GM18870 (cell line): ENCODE results near the gene MAP3K3.

ENCODE experiments used
- ATAC-seq: cut with Tn5 transposase; IDR thresholded peaks from one replicate; pipeline ENCODE4 v1.9.1; 2021; ENCODE audit warnings: moderate library complexity; ENCODE audit not compliant: unreplicated experiment

MAP3K3 gene

DNA sequence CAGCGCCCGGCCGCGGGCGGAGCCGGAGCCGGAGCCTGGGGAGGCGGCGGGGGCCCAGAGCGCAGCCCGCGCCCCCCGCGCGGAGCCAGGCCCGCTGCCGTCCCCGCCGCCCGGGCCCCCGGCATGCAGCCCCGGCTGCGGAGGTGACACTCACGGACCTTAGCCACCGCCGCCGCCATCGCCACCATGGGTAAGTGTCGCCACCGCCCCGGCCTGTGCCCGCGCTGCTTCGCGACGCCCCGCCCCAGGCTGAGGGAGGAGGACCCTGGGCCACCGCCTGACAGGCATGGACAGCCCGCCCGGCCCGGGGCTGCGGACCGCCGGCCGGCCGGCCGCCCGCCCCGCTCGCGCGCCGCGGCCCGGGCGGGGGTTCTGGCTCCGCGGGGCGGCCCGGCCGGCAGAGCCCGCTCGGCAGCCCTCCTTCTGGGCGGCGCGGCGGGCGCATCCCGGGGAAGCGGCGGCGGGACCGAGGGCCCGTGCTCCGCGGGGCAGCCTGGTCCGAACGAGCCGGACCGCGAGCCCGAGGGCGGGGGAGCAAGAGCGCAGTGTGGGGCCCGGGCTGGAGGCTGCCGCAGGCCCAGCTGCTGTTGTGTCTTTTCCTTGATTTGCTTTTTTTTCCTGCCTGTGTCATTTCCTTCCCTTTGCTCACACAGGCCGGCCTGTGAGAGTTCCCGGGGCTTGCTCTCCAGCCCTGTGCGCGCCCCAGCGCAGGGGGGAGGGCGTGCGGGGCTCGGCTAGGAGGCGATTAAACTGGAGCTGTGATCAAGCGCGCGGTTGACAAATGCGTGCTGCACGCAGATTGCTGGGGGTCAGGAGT is 565 bp downstream of the MAP3K3 start:
- ATAC-seq, result no peak

DNA sequence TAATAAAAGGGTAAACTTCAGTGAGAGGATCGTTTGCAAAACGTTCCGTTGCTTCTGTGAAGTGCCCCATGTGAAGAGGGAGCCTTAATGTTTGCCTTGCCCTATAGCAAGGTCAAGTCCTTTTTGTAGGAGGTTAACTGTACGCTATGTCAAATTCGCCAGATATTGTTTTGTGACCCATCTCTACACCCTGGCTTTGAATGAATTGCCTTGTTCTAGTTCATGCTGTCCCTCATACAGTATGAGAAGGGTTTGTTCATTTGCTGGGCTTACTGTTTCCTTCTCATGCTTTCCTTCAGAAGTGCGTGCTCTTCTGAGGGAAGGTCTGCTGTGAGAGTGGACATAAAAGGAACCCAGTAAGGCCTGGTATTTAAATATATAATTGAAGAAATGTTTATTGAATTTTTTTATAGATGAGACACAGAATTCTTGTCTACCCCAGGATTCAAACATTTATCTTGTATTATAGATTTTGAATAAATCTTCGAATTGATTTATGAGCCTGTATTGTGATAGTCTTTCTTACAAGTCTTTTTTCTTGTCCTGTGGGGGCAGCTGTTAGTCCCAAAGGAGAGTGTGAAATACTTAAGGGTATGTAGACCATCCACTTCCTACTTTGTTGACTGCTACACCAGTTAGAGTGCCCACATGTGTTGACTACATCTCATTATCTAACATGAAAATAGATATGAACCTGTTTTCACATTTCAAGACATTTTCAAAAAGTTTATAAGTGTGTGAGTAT is 1.7 kb downstream of the MAP3K3 start:
- ATAC-seq, result no peak

DNA sequence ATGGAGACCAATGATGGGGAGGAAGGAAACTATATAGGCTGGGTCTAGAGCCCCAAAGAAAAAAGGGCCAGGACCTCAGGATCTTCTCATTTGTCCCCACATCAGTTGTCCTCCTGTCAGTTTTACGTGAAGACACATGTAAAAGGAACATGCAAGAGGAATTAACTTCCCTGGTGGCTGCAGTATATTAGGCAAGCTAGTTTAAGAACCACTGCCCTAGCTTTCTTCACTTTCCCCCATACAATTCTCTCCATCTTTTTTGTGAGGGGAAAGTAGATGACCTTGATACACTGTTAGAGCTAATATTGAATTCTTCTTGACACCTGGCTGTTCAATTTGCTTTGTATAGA is 2.3 kb downstream of the MAP3K3 start:
- no peak for ATAC-seq

DNA sequence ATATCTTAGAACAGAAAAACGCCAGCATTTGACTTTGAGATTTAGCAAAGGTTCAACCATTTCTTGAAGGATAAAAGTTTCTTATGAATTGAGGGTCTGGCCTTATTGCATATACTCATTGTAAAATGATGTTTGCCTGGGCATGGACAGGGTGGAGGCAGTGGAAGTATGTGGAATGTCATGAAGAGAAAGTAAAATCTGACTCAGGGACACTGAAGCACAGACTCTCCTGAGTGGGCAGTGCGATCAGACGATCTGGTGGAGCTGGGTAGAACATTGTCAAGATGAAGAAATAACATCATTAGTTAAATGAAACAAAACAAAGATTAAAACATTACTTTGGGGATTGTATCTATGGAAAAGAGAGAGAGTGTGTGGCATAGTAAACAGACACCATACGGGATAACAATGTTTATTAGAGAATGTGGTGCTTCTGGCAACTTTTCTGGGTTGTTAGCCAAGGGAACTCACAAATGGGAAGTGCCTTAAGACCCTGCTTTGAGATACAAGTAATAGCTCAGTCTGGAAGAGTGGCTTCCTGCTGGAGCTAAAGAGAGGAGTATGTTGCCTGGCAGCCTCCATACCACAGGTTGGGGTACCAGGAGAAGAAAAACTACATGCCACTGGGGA is 4.4 kb downstream of the MAP3K3 start:
- no peak for ATAC-seq

DNA sequence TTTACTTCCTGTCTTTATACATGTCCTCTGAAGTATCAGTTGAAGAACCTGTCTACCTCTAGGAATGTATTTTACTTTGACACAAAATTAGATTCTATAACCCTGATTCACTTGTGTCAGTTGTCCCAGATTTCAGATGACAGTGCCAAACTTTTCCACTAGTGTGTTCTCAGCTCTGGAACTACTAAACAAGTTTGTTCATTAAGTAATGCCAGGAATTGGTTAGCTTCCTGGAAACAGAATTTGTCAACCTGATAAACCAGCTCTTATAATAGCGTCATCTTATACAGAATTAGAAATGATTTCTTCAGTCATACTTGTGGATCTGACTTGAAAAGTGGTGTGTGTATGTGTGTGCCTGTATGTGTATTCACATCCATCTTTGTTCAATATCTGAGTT is 7.4 kb downstream of the MAP3K3 start:
- no peak for ATAC-seq

DNA sequence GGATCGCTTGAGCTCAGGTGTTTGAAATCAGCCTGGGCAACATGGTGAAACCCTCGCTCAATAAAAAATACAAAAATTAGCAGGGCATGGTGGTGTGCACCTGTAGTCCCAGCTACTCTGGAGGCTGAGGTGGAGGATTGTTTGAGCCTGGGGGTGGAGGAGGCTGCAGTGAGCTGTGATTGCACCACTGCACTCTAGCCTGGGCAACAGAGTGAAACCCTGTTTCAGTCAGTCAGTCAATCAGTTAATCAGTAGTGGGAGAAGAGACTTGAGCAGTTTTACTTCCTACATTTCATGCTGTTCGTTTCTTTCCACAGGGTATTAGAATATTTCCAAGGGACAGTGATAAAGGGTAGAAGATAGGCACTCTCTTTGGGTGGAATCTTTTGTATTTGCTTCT is 8.8 kb downstream of the MAP3K3 start:
- no peak for ATAC-seq

DNA sequence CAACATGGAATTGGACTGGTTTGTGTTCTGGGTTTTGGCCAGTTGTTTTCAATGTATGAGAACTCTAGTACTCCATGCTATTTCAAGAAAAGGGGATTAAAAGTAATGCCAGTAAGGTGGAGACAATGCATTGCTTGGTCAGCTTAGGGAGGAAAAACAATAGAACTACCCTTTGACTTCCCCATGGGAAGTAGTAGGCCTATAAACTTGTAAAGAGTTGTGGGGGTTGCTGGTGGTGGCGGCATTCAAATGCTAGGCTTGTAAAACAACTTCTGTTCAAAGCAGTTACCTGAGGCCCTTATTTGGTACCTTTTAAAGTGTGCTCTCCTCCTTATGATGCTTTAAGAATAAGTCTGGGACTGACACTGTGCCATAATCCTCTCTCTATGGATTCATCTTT is 9.4 kb downstream of the MAP3K3 start:
- ATAC-seq, result no peak

DNA sequence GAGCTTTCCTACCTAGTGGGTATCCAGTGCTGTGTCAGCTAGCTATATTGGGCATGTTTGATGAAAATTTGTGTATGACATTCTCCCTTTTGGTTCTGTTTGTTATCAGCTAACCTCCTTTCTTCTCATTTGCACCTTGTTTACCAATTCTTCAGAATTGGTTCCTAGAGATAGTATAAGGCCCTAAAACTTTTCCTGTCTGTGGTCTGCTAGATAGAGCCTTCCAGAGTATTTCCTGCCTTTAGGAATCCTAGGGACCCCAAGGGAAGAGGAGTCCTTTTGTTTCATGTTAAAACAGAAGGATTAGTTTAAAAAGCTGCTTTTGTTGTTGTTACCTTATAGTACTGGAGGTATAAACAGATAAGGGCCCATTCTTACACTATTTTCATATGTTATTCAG is 11.5 kb downstream of the MAP3K3 start:
- no peak for ATAC-seq

DNA sequence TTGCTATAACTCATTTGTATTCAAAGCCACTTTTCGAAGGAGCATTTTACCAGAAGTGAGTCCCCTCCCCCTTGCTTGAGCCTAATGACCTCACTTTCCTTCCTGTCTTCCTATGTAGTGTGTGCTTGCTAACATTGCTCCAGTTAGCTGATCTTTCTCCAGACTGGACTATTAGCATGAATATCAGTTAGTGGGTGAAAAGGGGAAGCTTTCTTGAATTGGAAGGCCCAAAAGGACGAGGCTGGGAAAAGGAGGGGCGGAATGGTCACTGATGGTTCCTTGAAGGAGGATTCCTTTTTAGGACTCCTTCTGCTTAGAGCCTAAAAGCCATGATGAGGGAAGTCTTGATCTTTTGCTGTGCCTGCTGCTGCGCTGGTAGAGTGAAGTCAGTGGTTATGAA is 11.9 kb downstream of the MAP3K3 start:
- ATAC-seq, result no peak

DNA sequence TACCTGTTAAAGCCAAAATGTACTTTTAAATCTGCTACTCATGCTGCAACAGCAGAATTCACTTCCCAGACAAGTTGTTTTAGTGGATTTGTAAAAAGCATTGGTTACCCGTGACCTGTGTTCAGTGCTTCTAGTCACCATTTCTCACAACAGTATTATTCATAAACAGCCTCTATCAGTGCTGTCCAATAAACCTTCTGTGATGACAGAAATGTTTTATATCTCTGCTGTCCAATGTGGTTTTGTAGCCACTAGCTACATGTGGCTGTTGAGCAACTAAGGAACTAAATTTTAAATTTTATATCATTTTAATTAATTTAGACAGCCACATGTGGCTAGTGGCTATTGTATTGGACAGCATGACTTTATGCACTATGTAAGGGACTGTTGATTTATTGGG is 12.6 kb downstream of the MAP3K3 start:
- ATAC-seq, result no peak

DNA sequence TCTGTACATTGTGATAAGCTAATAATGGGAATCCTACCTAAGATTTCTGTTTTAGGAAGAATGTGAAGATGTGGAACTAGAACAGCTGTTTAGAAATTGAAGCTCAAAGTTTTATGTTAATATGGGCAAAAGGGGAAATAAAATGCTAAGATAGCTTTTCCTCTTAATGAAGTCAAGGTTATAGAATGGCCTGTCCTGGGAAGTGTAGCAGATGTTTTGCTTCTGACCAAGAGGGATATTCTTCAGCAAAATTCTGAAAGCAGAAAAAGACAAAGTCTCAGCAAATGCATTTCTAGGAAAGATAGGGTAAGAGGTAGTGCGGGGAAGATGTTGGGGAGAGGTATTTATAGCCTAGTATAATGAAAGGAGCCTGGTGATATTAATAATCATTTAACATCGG is 13.1 kb downstream of the MAP3K3 start:
- ATAC-seq, result no peak

DNA sequence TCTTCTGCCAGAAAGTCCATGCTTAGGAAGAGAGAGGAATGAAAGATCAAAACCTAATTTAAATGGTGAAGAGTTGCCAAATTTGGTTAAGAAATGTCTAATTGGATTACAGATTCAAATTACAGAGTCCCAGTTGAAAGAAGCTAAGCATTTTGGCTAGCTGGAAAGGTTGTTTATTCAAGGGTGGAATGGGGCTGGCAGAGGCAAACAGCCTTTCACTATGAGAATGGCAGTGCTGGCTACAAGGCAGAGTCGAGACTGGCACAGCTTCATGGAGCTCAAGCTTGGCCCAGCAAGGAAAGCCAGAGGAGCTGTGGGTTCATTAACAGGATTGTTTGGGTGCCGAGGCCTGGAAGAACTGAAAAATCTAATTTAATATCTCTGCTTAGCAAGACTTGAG is 13.6 kb downstream of the MAP3K3 start:
- ATAC-seq, result no peak

DNA sequence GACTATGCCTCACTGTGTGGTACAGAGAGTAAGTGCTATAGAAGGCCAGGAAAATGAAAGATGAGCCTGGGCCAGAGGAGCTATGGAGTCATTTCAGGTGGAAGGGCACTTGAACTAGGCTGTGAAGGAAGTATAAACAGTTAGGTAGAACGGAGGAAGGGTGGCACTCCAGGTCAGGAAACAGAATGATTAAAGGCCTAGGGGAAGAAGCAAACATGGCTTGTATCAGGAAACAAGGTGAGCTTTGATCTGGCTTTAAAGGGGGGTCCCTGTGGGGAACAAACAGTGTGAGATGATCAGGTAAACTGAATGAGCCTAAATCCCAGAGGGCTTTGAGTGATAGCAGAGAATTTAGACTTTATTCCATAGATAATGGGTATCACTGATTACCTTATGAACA is 16.9 kb downstream of the MAP3K3 start:
- no peak for ATAC-seq

DNA sequence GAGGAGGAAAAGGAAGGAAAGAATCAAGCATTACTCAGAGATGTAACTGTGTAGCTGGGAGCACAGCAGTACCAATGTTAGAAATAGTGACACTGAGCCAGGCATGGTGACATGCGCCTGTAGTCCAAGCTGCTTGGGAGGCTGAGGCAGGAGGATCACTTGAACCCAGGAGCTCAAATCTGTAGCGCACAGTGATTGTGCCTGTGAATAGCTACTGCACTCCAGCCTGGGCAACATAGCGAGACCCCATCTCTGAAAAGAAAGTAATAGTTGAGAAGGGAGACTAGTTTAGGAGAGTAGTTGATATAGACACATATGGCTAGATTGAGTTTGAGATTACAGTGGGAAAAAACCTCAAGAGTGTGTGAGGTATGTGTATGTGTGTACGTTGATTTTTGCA is 17.8 kb downstream of the MAP3K3 start:
- no peak for ATAC-seq

DNA sequence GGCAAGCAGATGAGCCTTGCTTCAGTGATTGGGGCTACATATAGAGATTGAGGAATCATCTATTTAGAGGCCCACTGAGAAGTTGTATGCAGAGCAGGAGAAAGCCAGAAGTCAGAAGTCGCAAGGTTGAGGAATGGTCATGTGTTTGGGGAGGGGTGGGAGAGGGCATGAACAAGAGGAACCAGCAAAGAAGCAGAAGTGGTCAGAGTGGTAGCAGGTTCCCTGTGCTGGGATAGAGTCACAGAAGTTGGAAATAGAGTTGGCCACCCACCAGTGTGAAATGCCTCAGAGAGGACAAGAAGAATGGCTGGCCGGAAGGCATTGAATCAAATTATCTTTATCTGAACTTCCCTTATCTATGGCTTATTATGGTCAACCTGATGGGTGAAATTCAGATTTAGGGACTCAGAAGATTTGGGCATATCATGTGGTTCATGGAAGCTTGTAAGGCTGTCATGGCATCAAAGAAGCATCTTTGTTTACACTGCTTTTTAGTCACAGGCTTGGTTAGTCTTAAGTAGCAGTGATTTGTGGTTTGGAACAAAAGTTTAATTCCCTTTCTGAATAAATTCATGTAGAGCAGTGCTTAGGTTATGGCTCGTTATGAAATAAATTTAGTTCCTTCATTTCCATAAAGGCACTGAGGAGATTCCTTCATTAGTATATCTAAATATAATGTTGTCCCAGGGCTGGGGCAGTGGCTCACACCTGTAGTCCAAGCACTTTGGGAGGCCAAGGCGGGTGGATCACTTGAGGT is 19.7 kb downstream of the MAP3K3 start:
- no peak for ATAC-seq

DNA sequence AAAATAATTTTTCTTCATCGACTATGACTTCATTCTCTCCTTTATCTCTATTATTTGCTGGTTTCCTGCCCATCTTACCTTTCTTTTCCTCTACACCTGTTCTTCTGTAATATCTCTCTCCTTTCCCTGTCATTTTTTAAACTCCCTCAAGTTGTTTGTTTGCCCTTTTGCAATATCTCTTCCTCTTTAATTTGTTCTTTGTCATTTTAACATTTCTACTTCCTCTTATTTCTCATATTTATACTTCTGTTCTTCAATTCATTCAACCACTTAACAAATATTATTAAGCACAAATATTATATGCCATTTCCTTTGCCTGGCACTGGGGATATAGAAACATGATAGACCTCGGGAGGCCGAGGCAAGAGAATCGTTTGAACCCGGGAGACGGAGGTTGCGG is 22.6 kb downstream of the MAP3K3 start:
- no peak for ATAC-seq

DNA sequence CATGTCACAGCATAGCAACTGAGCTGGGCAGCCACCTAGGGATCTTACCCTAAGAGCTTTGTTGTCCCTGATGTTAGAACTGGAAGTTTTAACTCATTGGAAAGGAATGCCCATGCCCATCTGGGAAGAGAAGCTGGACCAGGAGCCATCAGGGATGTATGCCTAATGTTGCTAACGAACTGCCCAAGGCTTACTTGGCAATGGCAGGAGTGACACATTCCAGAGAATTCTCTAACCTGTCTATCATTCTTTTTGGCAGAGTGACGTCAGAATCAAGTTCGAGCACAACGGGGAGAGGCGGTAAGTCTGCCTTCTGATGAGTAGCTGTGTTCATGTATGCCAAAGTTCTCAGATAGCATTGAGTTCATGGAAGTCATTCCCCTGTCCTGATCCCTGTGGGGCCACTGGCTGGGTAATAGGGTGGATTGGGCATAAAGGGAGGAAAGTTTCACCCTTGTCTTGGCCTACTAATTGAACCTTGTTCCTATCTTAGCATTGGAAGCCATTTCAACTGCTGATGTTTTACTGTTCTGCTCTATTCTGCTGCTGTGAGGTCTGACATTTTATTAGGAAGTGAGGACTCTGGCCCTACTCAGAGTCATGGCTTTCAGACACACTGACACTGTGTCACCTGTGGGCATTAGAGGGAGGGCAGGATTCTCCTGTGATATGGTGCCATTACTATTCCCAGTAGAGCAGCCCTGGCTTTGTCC is 23.7 kb downstream of the MAP3K3 start:
- ATAC-seq, result peak; percentile 43

DNA sequence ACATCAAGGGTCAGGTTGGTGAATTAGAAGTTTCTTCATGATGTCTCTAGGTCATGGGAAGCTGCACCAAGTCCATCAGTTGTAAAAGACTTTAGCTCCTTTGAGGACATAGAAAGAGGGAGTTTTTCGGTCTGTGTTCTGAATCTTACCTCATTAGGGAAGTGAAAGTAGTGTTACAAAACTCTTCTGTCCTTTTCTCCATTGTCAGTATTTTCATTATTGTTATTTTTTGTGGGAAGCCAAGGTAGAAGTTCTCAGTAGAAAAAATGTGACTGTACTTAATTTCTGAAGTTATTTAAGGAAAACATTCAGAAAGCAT is 24.2 kb downstream of the MAP3K3 start:
- peak; percentile 86 for ATAC-seq

DNA sequence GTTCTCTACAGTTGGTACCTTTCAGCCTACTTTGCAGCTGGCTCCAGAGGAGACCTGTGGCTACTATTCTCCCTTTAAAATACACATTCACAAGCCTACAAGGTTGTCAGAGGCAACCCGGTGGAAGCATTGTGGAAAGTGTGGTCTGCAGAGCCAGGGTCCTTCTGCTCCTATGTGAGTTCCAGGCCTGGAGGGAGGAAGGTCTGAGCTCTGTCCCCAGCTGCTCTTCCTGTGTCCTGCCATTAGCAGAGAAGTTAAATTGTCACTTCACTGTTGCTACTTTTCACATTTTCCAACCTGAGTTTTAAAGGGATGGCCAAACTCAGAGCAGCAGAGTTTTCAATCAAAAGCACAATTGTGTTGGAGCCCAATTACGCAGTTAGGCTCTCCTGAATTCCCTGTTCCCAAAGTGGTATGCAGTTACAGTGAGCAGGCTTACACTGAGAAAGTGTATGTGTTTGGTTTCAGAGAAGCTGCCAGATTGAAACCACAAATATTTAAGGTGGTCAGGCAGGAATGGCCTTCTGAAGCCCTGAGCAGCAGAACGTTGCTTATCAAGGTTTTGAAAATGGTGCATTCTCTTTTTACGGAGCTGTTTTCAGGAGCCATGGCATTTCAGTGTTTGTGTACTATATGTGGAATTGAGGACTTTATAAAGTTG is 25.0 kb downstream of the MAP3K3 start:
- ATAC-seq, result no peak

DNA sequence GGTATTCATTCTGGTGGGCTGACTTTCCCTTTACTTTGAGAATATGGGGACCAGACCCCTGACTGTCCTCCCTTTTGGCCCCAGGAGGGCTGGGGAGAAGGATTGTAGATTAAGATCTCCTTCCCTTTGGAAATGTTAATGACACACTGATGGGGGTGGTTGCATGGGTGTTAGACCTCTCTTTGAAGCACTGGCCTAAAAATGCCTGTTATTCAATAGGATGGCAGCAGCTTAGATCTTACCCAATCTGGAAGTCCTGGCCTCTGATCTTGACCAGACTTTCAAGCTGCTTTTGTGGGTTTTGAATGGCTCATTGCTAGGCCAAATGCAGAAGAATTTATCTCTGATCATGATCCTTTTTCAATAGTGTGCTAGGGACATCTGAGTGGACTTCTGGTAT is 25.7 kb downstream of the MAP3K3 start:
- ATAC-seq, result no peak
